ENCODE data around the gene RAI14. TPM values are rescaled to one million over a fixed set of nuclear protein-coding genes. Genes with fewer than 3 reads are reported as not detected.

The RAI14 gene
- total and polyA plus RNA-seq, 2 donors (not counting 3 experiments of a cell fraction or from before 2014, with no cell fraction given) = 114 to 369 TPM

- H3K27me3 ChIP-seq (ENCODE audit: control insufficient read depth in 2 of 2, insufficient read depth in 2 of 2, low read length in 2 of 2) = no peaks in the 10 kb centered on the region
- H3K9ac ChIP-seq (replicated peaks; ENCODE audit: extremely low read depth, insufficient read depth, low read length) = no peak overlapping the region
- dilution Hi-C loops (cut with MboI; ENCODE audit: extremely low pct_ligation_motif_present, low sequenced_read_pairs) (no loop called here), intact Hi-C loops (cut with micrococcal nuclease) (no loop called here)
- no peak overlapping the region for H3K27ac ChIP-seq (ENCODE audit: insufficient read depth, low read depth, low read length)
- no TSS peak for BruUV-seq (replicated peaks)
- no peaks in the 10 kb centered on the region for H3K4me1 ChIP-seq (ENCODE audit: control insufficient read depth, extremely low read depth, insufficient read depth, low read length)
- ChIA-PET POLR2A (no interaction called here), CTCF (interaction anchor here (1.2 to 2.5 kb wide), 2 partner anchors 63 to 349 kb away, joined by 3 to 13 read pairs; no protein-coding TSS in a partner anchor)
- no peaks in the 10 kb centered on the region for H3K79me2 ChIP-seq (ENCODE audit: control insufficient read depth, insufficient read depth, low read length)
- FAIRE-seq = no peak
- H3K4me2 ChIP-seq (ENCODE audit: insufficient read depth, low read length) = no peak overlapping the region
- H3K4me3 ChIP-seq (replicated peaks in 1 of 3; ENCODE audit: insufficient read depth in 1 of 3, low read depth in 1 of 3, low read length in 3 of 3) = no peak overlapping the region
- H3K9me3 ChIP-seq (replicated peaks; ENCODE audit: control insufficient read depth, insufficient read depth, low read length) = no peaks in the 10 kb centered on the region
- no peak overlapping the region for H2AFZ ChIP-seq (ENCODE audit: low read depth, low read length)
- no peaks in the 10 kb centered on the region for H4K20me1 ChIP-seq (replicated peaks; ENCODE audit: control insufficient read depth, extremely low read depth, insufficient read depth, low read length)
- TF ChIP-seq POLR2AphosphoS5 (IDR thresholded peaks at IDR 0.05; ENCODE audit: insufficient read depth, low read depth, low read length) (peak; percentile 9), POLR2A (IDR thresholded peaks at IDR 0.05; ENCODE audit: low read depth, low read length) (peak; percentile 37), MYC (IDR thresholded peaks at IDR 0.05; ENCODE audit: low read depth, low read length) (no peak)
- no peaks in the 10 kb centered on the region for H3K9me1 ChIP-seq (replicated peaks; ENCODE audit: control insufficient read depth, extremely low read depth, insufficient read depth, low read length)
- DNase-seq (ENCODE audit: low read depth, low spot score) = no peak
- peaks cover 13 to 15% of the 10 kb centered on the region in 2 experiments for H3K36me3 ChIP-seq (ENCODE audit: control insufficient read depth in 2 of 2, extremely low read depth in 1 of 2, insufficient read depth in 2 of 2, low read length in 2 of 2)
Observed at GRCh38 chr5:34835664-34836063, 179.5 kb downstream of the RAI14 start.

GRCh38 chr5:34838785-34839714 is 182.9 kb downstream of the RAI14 start, which contains the start of gene TTC23L:
Gene TTC23L, plus strand, starts transcription at chr5:34839164. Its CDS starts 1,508 bp downstream, at chr5:34840672.
- Histone ChIP-seq H3K9me1 (replicated peaks; ENCODE audit: control insufficient read depth, extremely low read depth, insufficient read depth, low read length) (no peaks in the 10 kb centered on the region), H3K9ac (replicated peaks; ENCODE audit: extremely low read depth, insufficient read depth, low read length) (peak within 1 kb of the TSS; percentile 53), H3K27me3 (ENCODE audit: control insufficient read depth in 2 of 2, insufficient read depth in 2 of 2, low read length in 2 of 2) (no peaks in the 10 kb centered on the region), H3K4me2 (ENCODE audit: insufficient read depth, low read length) (peak within 1 kb of the TSS; percentile 87), H3K27ac (ENCODE audit: insufficient read depth, low read depth, low read length) (no peak within 1 kb of the TSS), H3K4me1 (ENCODE audit: control insufficient read depth, extremely low read depth, insufficient read depth, low read length) (no peaks in the 10 kb centered on the region), H2AFZ (ENCODE audit: low read depth, low read length) (peak within 1 kb of the TSS; percentile 33), H3K79me2 (ENCODE audit: control insufficient read depth, insufficient read depth, low read length) (no peaks in the 10 kb centered on the region), H3K9me3 (replicated peaks; ENCODE audit: control insufficient read depth, insufficient read depth, low read length) (no peaks in the 10 kb centered on the region), H3K4me3 (replicated peaks in 1 of 3; ENCODE audit: insufficient read depth in 1 of 3, low read depth in 1 of 3, low read length in 3 of 3) (peak within 1 kb of the TSS; percentile 18 to 61 (median 42)), H4K20me1 (replicated peaks; ENCODE audit: control insufficient read depth, extremely low read depth, insufficient read depth, low read length) (no peaks in the 10 kb centered on the region), H3K36me3 (ENCODE audit: control insufficient read depth in 2 of 2, extremely low read depth in 1 of 2, insufficient read depth in 2 of 2, low read length in 2 of 2) (no peaks in the 10 kb centered on the region)
- DNase-seq (ENCODE audit: low read depth, low spot score) (peak; percentile 78), FAIRE-seq (peak; percentile 93)
- intact Hi-C loops (cut with micrococcal nuclease) (loop anchor here (1.0 to 2.0 kb wide), 3 partner anchors 26 to 352 kb away; no protein-coding TSS in a partner anchor), dilution Hi-C loops (cut with MboI; ENCODE audit: extremely low pct_ligation_motif_present, low sequenced_read_pairs) (no loop called here)
- CTCF ChIA-PET = interaction anchor here (1.4 to 1.6 kb wide), 4 partner anchors 11 to 364 kb away, joined by 4 to 7 read pairs (median 6); no protein-coding TSS in a partner anchor
- BruUV-seq (replicated peaks) = no TSS peak
- no peak for TF ChIP-seq MYC (IDR thresholded peaks at IDR 0.05; ENCODE audit: low read depth, low read length)
- no peak for TF ChIP-seq JUN (IDR thresholded peaks at IDR 0.05; ENCODE audit: borderline replicate concordance, insufficient read depth, insufficient read length, low read depth)
- no peak for TF ChIP-seq POLR2A (IDR thresholded peaks at IDR 0.05; ENCODE audit: low read depth, low read length)
- peak; percentile 43 for TF ChIP-seq MAX (IDR thresholded peaks at IDR 0.05; ENCODE audit: insufficient read depth, insufficient read length)
- no peak for TF ChIP-seq FOS (IDR thresholded peaks at IDR 0.05; ENCODE audit: borderline replicate concordance, insufficient read depth, low read length)
- TF ChIP-seq EZH2 (IDR thresholded peaks at IDR 0.05; ENCODE audit: borderline replicate concordance, low read depth, low read length, severe bottlenecking) = no peak
- no peak for TF ChIP-seq GATA2 (IDR thresholded peaks at IDR 0.05; ENCODE audit: insufficient read depth, insufficient read length, low read depth, low read length)
- TF ChIP-seq CTCF (IDR thresholded peaks at IDR 0.05; ENCODE audit: extremely low read depth in 1 of 2, insufficient read depth in 1 of 2, low read depth in 1 of 2, low read length in 2 of 2) = no peak
- TF ChIP-seq POLR2AphosphoS5 (IDR thresholded peaks at IDR 0.05; ENCODE audit: insufficient read depth, low read depth, low read length) = no peak
- POLR2A ChIA-PET = no interaction called here

Measured in endothelial cell of umbilical vein (primary cell).